ENCODE data around the gene KBTBD8.

GRCh38 chr3:67017211-67017610 lies 19.1 kb downstream of the KBTBD8 start:
- TF ChIP-seq, protein P1, sequence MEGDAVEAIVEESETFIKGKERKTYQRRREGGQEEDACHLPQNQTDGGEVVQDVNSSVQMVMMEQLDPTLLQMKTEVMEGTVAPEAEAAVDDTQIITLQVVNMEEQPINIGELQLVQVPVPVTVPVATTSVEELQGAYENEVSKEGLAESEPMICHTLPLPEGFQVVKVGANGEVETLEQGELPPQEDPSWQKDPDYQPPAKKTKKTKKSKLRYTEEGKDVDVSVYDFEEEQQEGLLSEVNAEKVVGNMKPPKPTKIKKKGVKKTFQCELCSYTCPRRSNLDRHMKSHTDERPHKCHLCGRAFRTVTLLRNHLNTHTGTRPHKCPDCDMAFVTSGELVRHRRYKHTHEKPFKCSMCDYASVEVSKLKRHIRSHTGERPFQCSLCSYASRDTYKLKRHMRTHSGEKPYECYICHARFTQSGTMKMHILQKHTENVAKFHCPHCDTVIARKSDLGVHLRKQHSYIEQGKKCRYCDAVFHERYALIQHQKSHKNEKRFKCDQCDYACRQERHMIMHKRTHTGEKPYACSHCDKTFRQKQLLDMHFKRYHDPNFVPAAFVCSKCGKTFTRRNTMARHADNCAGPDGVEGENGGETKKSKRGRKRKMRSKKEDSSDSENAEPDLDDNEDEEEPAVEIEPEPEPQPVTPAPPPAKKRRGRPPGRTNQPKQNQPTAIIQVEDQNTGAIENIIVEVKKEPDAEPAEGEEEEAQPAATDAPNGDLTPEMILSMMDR (IDR thresholded peaks at IDR 0.05; ENCODE audit: low read length): no peak
- TF ChIP-seq EZH2 (optimal IDR thresholded peaks at IDR 0.05; ENCODE audit: low read depth, low read length) (no peak), EZH2phosphoT487 (IDR thresholded peaks at IDR 0.05; ENCODE audit: low read length) (no peak)
